Endothelial cell of umbilical vein (primary cell): Measurements from ENCODE around the gene CERS6.

Experiments
- CTCF ChIP-seq, 2 donors: IDR thresholded peaks; 1 replicate in 1 of 2; 2 replicates in 1 of 2; pipeline ENCODE4 v1.5.1; 2011; ENCODE audit warnings: low read length in 2 of 2, mild to moderate bottlenecking in 2 of 2, moderate library complexity in 2 of 2, control low read depth in 1 of 2, inconsistent platforms in 1 of 2, low read depth in 1 of 2; ENCODE audit not compliant: insufficient read depth in 1 of 2; ENCODE audit errors: extremely low read depth in 1 of 2
- EZH2 ChIP-seq: IDR thresholded peaks from 2 replicates; pipeline ENCODE4 v1.6.1; 2012; ENCODE audit warnings: borderline replicate concordance, low read depth, mild to moderate bottlenecking, moderate library complexity, low read length, inconsistent platforms; ENCODE audit not compliant: severe bottlenecking
- JUN ChIP-seq: IDR thresholded peaks from 2 replicates; pipeline ENCODE4 v1.6.1; 2011; ENCODE audit warnings: borderline replicate concordance, low read depth; ENCODE audit not compliant: insufficient read length, insufficient read depth
- MYC ChIP-seq: IDR thresholded peaks from one replicate; pipeline ENCODE4 v1.6.1; 2011; ENCODE audit warnings: mild to moderate bottlenecking, low read depth, low read length
- POLR2A ChIP-seq: IDR thresholded peaks from 2 replicates; pipeline ENCODE4 v1.6.1; 2012; ENCODE audit warnings: low read depth, mild to moderate bottlenecking, control low read depth, low read length
- POLR2AphosphoS5 ChIP-seq: IDR thresholded peaks from 2 replicates; pipeline ENCODE4 v1.6.1; 2012; ENCODE audit warnings: low read depth, mild to moderate bottlenecking, control low read depth, low read length, moderate library complexity; ENCODE audit not compliant: insufficient read depth

- TF ChIP-seq CTCF (IDR thresholded peaks at IDR 0.05; ENCODE audit: extremely low read depth in 1 of 2, insufficient read depth in 1 of 2, low read depth in 1 of 2, low read length in 2 of 2) (peak; percentile 40 to 62), POLR2AphosphoS5 (no peak), EZH2 (no peak), POLR2A (no peak), MYC (no peak), JUN (no peak)
These were observed 303.1 kb downstream of the CERS6 start for GRCh38 chr2:168758970-168759820.
